ENCODE measurements around the gene LCMT2.
A peak's percentile ranks its signal among the peaks of the same experiment; 100 is the strongest.

The LCMT2 gene

DNA sequence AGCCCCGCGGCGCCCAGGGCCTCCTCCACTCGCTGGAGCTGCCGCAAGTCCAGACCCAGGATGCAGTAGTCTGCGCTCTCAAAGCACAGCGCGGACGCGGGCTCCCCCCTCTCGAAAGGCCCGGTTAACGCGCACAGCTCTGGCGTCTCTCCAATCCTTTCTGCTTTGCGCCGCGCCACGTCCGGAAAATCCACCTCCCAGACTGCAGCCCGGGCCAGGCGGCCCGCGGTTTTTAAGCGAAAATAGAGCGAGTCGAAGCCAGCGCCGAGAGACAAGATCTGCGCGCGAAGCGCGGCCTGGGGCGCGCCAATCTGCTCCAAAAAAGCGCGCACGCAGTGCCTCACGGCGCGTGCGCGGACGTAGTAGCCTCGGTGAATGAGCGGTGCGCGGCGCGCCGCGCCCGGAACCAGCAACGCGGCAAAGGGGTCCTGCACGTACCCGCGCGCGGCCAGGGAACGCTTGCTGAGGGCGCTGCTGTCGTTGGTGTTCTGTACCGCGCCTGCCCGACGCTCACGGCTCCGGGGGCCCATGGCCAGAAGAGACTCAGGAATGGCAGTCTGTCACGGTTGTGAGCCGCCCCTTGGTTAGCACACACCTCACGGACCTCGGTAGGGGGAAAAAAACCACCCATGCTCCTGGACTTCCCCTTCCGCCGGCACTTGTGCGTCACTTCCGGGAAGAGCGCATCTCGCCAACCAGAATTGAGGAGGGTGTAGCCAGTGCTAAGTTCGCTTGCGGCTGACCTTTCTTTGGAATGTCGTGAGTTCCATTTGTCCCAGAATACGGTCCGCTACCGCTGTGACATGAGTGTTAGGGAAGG, at the start of gene LCMT2:
LCMT2 (minus strand) TSS at position 614 of the 820 bp plus-strand sequence; CDS start at position 530, 84 bp downstream.
- DNase-seq (ENCODE audit: low read depth in 2 of 3, low spot score in 2 of 3) = peak; percentile 61 to 72 (median 70)

- DNase-seq (ENCODE audit: low read depth in 2 of 3, low spot score in 2 of 3) = no peak
Observed at GRCh38 chr15:43378601-43379000, 48.2 kb upstream of the LCMT2 start.

GRCh38 chr15:43376017-43376705, 45.8 kb upstream of the LCMT2 start:
- DNase-seq (ENCODE audit: low read depth in 2 of 3, low spot score in 2 of 3) = no peak

DNA sequence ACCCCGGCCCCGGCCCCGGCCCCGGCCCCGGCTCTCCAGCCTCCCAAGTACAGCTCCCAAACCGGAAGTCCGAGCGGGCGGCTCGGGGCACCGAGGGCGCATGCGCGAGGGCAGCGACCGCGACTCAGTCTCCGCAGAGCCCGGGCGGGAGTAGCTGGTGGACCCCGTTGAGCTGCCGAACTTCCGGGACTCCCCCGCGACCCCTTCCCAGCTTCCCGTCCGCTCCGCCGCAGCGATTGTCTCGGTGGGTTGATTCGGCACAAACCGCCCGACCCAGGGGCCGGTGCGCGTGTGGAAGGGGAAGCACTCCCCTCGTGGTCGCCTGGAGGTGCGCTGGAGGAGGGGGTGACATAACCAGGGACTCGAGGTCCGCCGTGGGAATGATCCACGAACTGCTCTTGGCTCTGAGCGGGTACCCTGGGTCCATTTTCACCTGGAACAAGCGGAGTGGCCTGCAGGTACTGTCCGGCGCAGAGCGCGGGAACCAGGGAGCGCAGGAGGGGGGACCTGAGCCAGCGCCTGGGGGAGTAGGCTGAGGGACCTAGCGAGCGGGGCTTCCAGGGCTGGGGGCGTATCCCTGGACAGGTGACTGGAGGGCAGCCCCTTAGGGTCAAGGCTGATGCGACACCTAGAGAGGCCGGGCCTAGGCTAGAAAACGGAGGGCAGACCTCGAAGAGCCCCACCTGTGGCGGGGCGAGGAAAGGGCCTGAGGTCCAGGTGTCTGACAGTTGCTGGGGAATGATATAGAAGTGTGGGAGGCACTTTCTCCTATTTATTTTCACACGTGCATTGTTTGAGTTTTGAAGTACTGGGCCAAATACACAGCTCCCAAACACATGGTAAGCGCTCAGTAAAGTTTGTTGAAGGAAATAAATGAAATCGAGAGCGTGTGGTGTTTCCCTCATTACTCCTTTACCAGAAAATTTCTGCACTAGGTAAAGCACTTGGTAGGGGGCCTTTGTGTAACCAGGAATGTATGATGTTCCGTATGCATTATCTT, 40.9 kb upstream of the LCMT2 start, which contains the start of the genes TUBGCP4 and ZSCAN29:
TUBGCP4 (plus strand) TSS at position 127 of the 1,000 bp plus-strand sequence; CDS start at position 381, 254 bp downstream.
ZSCAN29 (minus strand) TSS at position 69 of the 1,000 bp plus-strand sequence. CDS start 1,130 bp downstream, outside the sequence.
- peak; percentile 55 to 75 (median 74) for DNase-seq (ENCODE audit: low read depth in 2 of 3, low spot score in 2 of 3)

DNA sequence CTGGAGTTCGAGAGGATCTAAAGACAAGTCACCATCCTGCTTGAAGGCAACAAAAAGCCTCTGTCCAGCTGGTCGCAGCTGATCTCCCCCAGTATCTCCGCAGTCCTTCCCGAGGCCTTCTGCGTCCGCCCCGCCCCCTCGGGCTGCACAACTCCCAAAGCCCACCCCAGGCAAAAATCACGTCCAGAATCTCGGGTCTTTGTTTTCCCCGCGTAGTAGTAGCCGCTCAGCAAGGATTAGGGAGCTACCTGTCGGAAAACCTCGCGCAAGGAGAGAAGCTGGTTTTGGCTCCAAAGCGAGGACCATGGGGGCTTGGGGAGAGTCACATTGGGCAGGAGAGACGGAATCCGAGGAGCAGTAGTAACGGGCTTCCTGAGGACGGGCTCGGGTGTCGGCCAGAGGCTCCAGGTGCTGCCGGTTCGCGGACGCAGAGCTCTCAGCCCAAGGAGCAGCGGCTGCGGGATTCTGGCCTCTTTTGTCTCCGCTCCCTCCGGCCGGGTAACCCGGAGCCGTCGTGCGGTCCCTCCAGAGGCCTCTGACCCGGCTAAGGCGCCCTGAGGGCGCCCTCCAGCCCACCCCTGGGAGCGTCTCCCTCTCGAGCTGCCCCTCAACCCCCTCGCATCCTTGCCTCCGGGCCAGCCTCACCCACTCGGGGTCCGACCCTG, 40.1 kb upstream of the LCMT2 start:
- peak in 1 of 3 experiments; percentile 3 for DNase-seq (ENCODE audit: low read depth in 2 of 3, low spot score in 2 of 3)

- DNase-seq (ENCODE audit: low read depth in 2 of 3, low spot score in 2 of 3) = no peak
Observed at GRCh38 chr15:43361313-43361903, 31.0 kb upstream of the LCMT2 start.

DNA sequence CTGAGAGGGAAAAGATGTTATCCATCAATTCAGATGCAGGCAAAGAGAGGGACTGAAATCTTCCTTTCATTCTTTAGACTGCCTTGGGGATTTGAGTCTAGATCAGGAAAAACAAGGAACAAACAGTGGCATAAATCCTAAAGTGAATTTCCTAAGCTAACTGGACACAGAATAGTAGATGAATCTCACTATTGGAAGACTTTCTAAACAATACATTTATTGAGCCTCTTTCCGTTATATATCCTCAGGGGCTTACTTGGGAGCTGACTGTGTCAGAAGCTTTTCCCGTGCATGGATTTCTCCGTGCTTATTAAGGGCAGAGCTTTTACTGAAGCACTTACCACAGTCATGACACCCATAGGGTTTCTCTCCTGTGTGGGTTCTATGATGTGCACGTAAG, 30.4 kb upstream of the LCMT2 start:
- no peak for DNase-seq (ENCODE audit: low read depth in 2 of 3, low spot score in 2 of 3)

GRCh38 chr15:43352693-43353382, 22.5 kb upstream of the LCMT2 start:
- DNase-seq (ENCODE audit: low read depth in 2 of 3, low spot score in 2 of 3) = no peak

DNA sequence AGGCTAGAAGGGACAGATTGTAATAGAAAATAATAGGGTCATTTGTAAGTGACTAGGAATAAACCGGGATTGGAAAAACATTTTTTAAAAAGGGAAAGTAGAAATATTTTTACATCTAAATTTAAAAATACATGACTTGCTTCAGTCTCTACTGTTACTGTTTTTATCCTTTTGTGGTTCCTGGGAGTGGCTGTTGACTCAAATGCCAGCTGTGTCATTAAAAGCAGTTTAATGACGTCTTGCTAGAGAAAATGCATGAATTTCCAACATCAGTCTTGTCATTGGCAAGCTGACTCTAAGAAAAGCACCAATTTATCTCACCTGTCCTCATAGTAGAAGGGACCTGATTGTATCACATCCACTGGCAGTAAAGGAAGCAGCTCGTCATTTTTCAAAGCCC, 16.7 kb upstream of the LCMT2 start:
- DNase-seq (ENCODE audit: low read depth in 2 of 3, low spot score in 2 of 3) = no peak

DNA sequence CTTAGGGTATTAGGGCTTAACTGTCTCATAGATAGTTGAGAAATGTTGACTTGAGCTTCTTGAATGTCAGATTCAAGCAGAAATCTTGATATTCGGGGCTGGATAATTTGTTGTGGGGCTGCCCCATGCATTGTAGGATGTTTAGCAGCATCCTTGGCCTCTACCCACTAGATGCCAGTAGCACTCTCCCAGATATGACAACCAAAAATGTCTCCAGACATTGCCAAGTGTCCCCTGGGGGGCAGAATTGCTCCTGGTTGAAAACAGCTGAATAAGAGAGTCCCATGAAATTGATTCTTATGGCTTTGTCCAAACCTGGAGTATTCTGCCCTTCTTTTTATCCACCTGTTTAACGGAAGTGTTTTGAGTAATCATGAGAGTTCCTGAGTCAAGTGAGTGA, 15.9 kb upstream of the LCMT2 start:
- no peak for DNase-seq (ENCODE audit: low read depth in 2 of 3, low spot score in 2 of 3)

DNA sequence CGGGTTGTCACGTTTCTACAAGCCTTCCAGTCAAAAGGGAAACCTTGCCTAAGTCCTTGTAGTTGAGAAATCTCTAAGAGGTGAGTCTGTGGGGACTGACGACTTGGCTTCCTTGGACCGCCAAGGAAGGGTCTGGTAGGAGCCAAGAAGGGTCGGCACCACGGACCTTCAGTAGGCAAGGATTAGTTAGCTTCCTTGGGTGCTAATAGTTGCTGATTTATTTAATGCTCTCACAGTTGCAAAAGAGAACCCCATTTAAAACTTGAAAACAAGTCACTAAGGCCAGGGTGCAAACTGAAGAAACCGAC, 361 bp upstream of the LCMT2 start:
- DNase-seq (ENCODE audit: low read depth in 2 of 3, low spot score in 2 of 3) = no peak

DNA sequence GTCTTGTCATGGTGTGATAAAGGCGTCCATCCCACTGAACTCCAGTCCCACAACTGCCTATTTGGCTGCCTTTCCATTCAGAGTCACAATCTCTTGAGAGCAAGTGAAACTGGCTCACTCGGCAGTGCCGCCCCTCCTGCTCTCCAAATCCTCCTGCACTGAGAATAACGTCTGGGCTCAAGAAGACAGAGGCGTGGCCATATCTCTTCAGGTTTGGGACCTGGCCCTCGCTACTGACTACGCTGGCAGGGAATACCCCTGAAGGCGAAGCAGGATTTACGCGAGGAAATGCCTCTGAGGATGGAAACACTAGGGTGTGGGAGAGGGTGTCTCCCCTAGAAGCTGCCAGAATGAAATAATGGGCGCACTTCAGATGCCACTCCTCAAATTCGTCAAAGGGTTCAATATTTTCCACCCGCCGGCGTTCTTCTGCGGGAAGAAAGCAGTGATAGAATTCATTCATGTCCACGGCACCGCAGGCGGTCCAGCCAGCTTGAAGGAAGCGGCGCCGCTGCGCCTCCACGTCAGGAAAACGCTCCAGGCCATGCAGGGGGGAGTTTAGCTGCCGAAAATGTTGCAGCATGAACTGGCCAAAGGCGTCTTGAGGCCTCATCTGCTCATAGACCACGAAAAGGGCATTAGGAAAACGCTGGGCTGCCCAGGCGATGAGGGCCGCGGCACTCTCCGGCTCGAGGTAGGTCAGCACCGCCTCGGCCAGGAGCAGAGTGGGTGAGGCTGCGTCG, 985 bp downstream of the LCMT2 start:
- no peak for DNase-seq (ENCODE audit: low read depth in 2 of 3, low spot score in 2 of 3)

GRCh38 chr15:43325039-43325684, 5.2 kb downstream of the LCMT2 start:
- DNase-seq (ENCODE audit: low read depth in 2 of 3, low spot score in 2 of 3) = no peak

DNA sequence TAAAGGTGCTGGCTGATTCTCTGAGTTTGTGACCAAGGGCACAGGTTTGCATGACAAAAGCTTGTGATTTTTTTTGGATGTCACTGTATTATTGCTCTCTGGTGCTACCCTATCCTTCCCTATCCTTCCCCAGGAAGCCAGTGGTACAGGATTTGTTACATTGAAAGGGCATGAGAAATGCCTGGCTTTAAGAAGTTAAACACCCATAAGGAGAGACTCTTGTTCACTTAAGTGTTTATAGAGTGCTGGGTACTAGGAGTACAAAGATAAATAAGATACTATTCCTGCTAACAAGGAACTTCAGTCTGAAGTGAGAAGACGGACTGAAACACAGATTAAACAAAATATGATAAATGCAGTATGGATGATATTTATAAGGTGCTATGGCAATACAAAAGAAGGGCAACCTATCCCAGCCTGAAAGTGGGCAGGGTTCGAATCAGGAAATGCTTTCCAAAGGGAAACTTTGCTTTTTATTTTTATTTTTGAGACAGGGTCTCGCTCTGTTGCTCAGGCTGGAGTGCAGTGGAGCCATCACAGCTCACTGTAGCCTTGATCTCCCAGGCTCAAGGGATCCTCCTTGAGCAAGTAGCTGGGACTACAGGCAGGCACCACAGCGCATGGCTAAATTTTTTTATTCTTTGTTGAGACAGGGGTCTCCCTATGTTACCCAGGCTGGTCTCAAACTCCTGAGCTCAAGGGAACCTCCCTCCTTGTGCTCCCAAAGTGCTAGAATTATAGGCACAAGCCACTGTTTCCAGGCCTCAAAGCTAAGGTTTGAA, 11.2 kb downstream of the LCMT2 start:
- DNase-seq (ENCODE audit: low read depth in 2 of 3, low spot score in 2 of 3) = no peak

GRCh38 chr15:43317566-43318184, 12.7 kb downstream of the LCMT2 start:
- DNase-seq (ENCODE audit: low read depth in 2 of 3, low spot score in 2 of 3) = no peak

- no peak for DNase-seq (ENCODE audit: low read depth in 2 of 3, low spot score in 2 of 3)
Observed at GRCh38 chr15:43316971-43317346, 13.4 kb downstream of the LCMT2 start.
